Smooth muscle cell (in vitro differentiated cells): ENCODE data around the gene ENAH. TPM values are rescaled to one million over a fixed set of nuclear protein-coding genes. Genes with fewer than 3 reads are reported as not detected.
A peak's percentile ranks its signal among the peaks of the same experiment; 100 is the strongest.

Experiments used
- DNase-seq: peaks from one replicate; lab custom pipeline; 2025; ENCODE audit not compliant: unreplicated experiment; lab: John Stamatoyannopoulos, UW
- H2AFZ ChIP-seq: fragments of 200-600 bp; sonication (generic); 2 replicates; pipeline ENCODE4 v1.6.0; 2016; ENCODE audit warnings: antibody characterized with exemption, low read depth, mild to moderate bottlenecking
- H3F3A ChIP-seq: fragments of 200-600 bp; sonication (generic); 2 replicates; pipeline ENCODE4 v1.6.0; 2017; ENCODE audit warnings: antibody characterized with exemption, low read depth
- H3K27ac ChIP-seq: fragments of 200-600 bp; sonication (generic); 2 replicates; pipeline ENCODE4 v1.5.1; 2016; ENCODE audit warnings: low read depth, mild to moderate bottlenecking
- H3K27me3 ChIP-seq: fragments of 200-600 bp; sonication (generic); 2 replicates; pipeline ENCODE4 v1.6.1; 2016; ENCODE audit warnings: low read depth, mild to moderate bottlenecking
- H3K36me3 ChIP-seq: fragments of 200-600 bp; sonication (generic); 2 replicates; pipeline ENCODE4 v1.5.1; 2016; ENCODE audit warnings: low read depth
- H3K4me1 ChIP-seq: fragments of 200-600 bp; sonication (generic); 2 replicates; pipeline ENCODE4 v1.5.1; 2016; ENCODE audit warnings: low read depth
- H3K4me2 ChIP-seq: fragments of 200-600 bp; sonication (generic); 2 replicates; pipeline ENCODE4 v1.6.0; 2016; ENCODE audit warnings: mild to moderate bottlenecking
- H3K4me3 ChIP-seq: fragments of 200-600 bp; sonication (generic); 2 replicates; pipeline ENCODE4 v1.5.1; 2016; ENCODE audit warnings: mild to moderate bottlenecking
- H3K79me2 ChIP-seq: fragments of 200-600 bp; sonication (generic); 2 replicates; pipeline ENCODE4 v1.6.0; 2016; ENCODE audit warnings: low read depth, mild to moderate bottlenecking
- H3K9ac ChIP-seq: fragments of 200-600 bp; sonication (generic); 2 replicates; pipeline ENCODE4 v1.6.0; 2016; ENCODE audit warnings: low read depth
- H3K9me3 ChIP-seq: fragments of 200-600 bp; sonication (generic); replicated peaks from 2 replicates; pipeline ENCODE4 v1.5.1; 2016; ENCODE audit warnings: low read depth
- H4K20me1 ChIP-seq: fragments of 200-600 bp; sonication (generic); 2 replicates; pipeline ENCODE4 v1.6.0; 2016; ENCODE audit warnings: low read depth
- WGBS: methylation state at CpG from one replicate; pipeline ENCODE4 v1.1.7; 2016; ENCODE audit warnings: low lambda C conversion rate; 5-methylcytosine and 5-hydroxymethylcytosine counted together
- polyA plus RNA-seq: library from polyadenylated mRNA; unstranded; fragments of >200 nt; fragmentation: Nextera tagmentation; extraction: Ambion mirVana; gene quantifications from 2 replicates; pipeline ENCODE4 v1.2.1, GENCODE V29; 2016
- total RNA-seq: library from RNA; depleted of rRNA; stranded (reverse); fragments of >200 nt; gene quantifications from 2 replicates; pipeline ENCODE4 v1.2.3, GENCODE V29; 2014
- TF ChIP-seq, protein P1 (sequence below): fragments of 200-600 bp; sonication (generic); IDR thresholded peaks from 2 replicates; pipeline ENCODE4 v1.5.1; 2017; ENCODE audit warnings: borderline replicate concordance, mild to moderate bottlenecking, antibody characterized with exemption; ENCODE audit not compliant: insufficient read depth, poor library complexity, severe bottlenecking

Gene ENAH
- total and polyA plus RNA-seq, 2 experiments from 2014 or later = 39.3 to 147 TPM

DNA sequence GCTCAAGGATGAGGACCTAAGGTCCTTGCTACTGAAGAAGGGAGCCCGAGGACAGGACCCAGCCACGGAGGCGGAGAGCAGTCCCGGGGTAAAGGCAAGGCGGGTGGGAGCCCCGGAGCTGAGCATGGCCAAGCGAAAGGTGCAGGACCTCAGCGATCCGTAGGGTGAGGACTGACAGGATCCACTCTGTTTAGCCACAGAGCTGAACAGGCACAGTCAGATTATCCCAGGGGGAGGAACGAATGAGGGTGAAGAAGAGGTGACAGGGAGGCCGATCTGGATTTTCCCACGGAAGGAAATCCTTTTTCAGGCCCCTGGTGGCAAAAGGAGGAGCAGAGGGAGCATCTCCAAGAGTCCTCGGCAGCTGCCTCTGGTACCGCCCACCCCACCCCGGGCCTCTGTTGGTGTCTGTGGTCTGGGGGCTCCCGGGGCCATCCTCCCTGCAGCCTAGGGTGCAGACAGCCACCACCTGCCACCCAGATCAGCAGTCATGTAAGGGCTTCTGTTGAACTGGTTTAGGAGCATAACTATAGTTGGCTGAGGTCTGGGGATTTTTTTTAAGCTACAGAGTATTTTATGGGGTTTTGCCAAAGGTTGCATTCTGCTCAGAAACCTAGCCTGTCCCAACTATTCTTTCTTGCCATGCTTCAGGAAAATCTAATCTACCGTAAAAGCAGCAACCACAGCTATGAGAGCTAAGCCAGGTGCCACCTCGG, 192.7 kb downstream of the ENAH start:
- Histone ChIP-seq H4K20me1 (no peaks in the 10 kb centered on the region), H3K36me3 (no peaks in the 10 kb centered on the region), H3K9ac (no peak overlapping the region), H3K9me3 (no peaks in the 10 kb centered on the region), H3K27me3 (no peaks in the 10 kb centered on the region), H3K79me2 (no peaks in the 10 kb centered on the region), H3F3A (peaks cover 7% of the 10 kb centered on the region), H3K4me1 (peaks cover 12% of the 10 kb centered on the region), H2AFZ (no peak overlapping the region), H3K4me3 (no peak overlapping the region), H3K4me2 (no peak overlapping the region), H3K27ac (no peak overlapping the region)
- TF ChIP-seq, protein P1, sequence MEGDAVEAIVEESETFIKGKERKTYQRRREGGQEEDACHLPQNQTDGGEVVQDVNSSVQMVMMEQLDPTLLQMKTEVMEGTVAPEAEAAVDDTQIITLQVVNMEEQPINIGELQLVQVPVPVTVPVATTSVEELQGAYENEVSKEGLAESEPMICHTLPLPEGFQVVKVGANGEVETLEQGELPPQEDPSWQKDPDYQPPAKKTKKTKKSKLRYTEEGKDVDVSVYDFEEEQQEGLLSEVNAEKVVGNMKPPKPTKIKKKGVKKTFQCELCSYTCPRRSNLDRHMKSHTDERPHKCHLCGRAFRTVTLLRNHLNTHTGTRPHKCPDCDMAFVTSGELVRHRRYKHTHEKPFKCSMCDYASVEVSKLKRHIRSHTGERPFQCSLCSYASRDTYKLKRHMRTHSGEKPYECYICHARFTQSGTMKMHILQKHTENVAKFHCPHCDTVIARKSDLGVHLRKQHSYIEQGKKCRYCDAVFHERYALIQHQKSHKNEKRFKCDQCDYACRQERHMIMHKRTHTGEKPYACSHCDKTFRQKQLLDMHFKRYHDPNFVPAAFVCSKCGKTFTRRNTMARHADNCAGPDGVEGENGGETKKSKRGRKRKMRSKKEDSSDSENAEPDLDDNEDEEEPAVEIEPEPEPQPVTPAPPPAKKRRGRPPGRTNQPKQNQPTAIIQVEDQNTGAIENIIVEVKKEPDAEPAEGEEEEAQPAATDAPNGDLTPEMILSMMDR = no peak
- no peak for DNase-seq
- WGBS = 71% methylated on average over 18 of the region's 18 CpGs

DNA sequence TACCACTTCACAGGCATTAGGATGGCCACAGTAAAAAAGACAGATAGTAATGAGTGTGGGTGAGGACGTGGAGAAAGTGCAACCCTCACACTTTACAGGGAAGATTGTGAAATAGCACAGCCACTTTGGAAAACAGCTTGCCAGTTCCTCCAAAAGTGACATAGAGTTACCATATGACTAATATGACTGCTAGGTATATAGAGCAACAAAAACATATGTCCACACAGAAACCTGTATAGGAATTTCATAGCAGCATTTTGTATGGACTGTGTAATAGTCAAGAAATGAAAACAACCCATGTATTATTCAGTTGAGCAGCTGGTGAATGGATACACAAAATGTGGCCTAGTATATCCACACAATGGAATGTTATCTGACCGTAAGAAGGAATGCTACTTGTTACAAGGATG, 194.7 kb downstream of the ENAH start:
- Histone ChIP-seq H3K36me3 (no peaks in the 10 kb centered on the region), H3K27me3 (no peaks in the 10 kb centered on the region), H2AFZ (no peak overlapping the region), H3K9me3 (no peaks in the 10 kb centered on the region), H4K20me1 (no peaks in the 10 kb centered on the region), H3K4me1 (peaks cover 9% of the 10 kb centered on the region), H3K9ac (no peak overlapping the region), H3K79me2 (no peaks in the 10 kb centered on the region), H3K4me3 (no peak overlapping the region), H3K27ac (peak overlapping the region; percentile 43), H3F3A (peaks cover 18% of the 10 kb centered on the region), H3K4me2 (peak overlapping the region; percentile 47)
- TF ChIP-seq, protein P1 = no peak
- 3% methylated on average over 2 of the region's 2 CpGs for WGBS
- DNase-seq = no peak

DNA sequence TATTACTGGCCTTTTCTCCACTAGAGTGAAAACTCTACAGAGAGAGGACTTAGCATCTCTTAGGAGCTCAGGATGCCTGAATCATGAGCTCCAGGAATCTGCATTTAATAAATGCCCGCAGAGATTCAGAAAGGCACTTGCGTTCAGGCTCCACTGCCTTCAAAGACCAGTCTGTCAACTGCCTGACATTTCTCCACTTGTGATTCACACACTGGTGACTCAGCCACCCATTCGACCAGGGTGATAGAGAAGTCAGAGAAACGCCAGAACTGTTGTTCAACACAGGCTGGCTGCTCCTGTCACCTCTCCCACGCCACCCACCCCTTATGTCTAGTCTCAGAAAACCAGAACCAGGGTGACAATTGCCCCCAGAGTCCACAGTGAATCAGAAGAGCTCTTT, 198.2 kb downstream of the ENAH start:
- Histone ChIP-seq H3K9me3 (no peaks in the 10 kb centered on the region), H3K4me1 (peaks cover 6% of the 10 kb centered on the region), H3K4me3 (no peak overlapping the region), H2AFZ (no peak overlapping the region), H3K27me3 (no peaks in the 10 kb centered on the region), H3F3A (peaks cover 18% of the 10 kb centered on the region), H4K20me1 (no peaks in the 10 kb centered on the region), H3K9ac (peak overlapping the region; percentile 45), H3K27ac (peak overlapping the region; percentile 80), H3K4me2 (peak overlapping the region; percentile 54), H3K79me2 (no peaks in the 10 kb centered on the region), H3K36me3 (no peaks in the 10 kb centered on the region)
- TF ChIP-seq, protein P1 = no peak
- no peak for DNase-seq
- WGBS = under 1% methylated on average over 5 of the region's 5 CpGs
